OCI-LY3 (cell line): ENCODE results near the gene AHRR.

Source experiments
- CTCF ChIP-seq: fragments of 200-600, 300-600 bp; sonication (generic); IDR thresholded peaks from 2 replicates; pipeline ENCODE4 v1.5.1; 2014; ENCODE audit warnings: antibody characterized with exemption, low read length, low read depth
- EZH2phosphoT487 ChIP-seq: fragments of 200-600 bp; shearing (Covaris generic); IDR thresholded peaks from 2 replicates; pipeline ENCODE4 v1.6.1; 2018; ENCODE audit warnings: antibody characterized with exemption, mixed run types, low read depth

- TF ChIP-seq CTCF: no peak
- no peak for TF ChIP-seq EZH2phosphoT487
Observed at GRCh38 chr5:362978-363765, 41.7 kb downstream of the AHRR start.
